Naive thymus-derived CD4-positive, alpha-beta T cell (primary cell): ENCODE data around the gene KRTAP10-11. TPM values are rescaled to one million over a fixed set of nuclear protein-coding genes. Genes with fewer than 3 reads are reported as not detected.
A peak's percentile ranks its signal among the peaks of the same experiment; 100 is the strongest.
"Not testable (repeated sequence)": the region's sequence is repeated elsewhere in the genome, so short reads cannot be mapped to it uniquely, and the experiment has no call there.

Source experiments
- ATAC-seq: fragments of 150-1000 bp; cut with Tn5 transposase; 2 replicates; pipeline ENCODE4 v1.10.0; 2021; ENCODE audit warnings: mild to moderate bottlenecking, moderate library complexity
- CTCF ChIA-PET: fragments of 350-600 bp; sonication (Branson Sonifier 250); formaldehyde crosslinking; loops from one replicate; lab custom pipeline; 2021; ENCODE audit warnings: antibody characterized with exemption; lab: Charles Lee
- POLR2A ChIA-PET: fragments of 350-600 bp; sonication (Branson Sonifier 250); formaldehyde crosslinking; loops from one replicate; lab custom pipeline; 2021; ENCODE audit warnings: antibody characterized with exemption, inconsistent platforms; lab: Charles Lee
- DNase-seq, 9 donors: peaks; one replicate each; pipeline versions ENCODE4 v3.0.0 to v3.0.0-alpha.2; 2020 to 2022; ENCODE audit warnings: mixed read lengths in 1 of 9
- H3K27ac ChIP-seq: one replicate; pipeline ENCODE4 v1.7.0; 2013; ENCODE audit warnings: mild to moderate bottlenecking, low read depth, low read length, moderate library complexity
- H3K27me3 ChIP-seq, 2 donors: one replicate each; pipeline ENCODE4 v1.7.0; 2013; ENCODE audit warnings: low read length in 2 of 2, mild to moderate bottlenecking in 2 of 2, moderate library complexity in 2 of 2; ENCODE audit not compliant: control insufficient read depth in 2 of 2, insufficient read depth in 2 of 2
- H3K36me3 ChIP-seq, 3 experiments: 1 replicate in 2 of 3; 2 replicates in 1 of 3; pipeline ENCODE4 v1.7.0; 2013; ENCODE audit warnings: low read length in 3 of 3, mild to moderate bottlenecking in 3 of 3, moderate library complexity in 1 of 3; ENCODE audit not compliant: insufficient read depth in 3 of 3, control insufficient read depth in 2 of 3
- H3K4me1 ChIP-seq, 2 donors: one replicate each; pipeline ENCODE4 v1.7.0; 2013; ENCODE audit warnings: low read length in 2 of 2, mild to moderate bottlenecking in 2 of 2, moderate library complexity in 1 of 2; ENCODE audit not compliant: control insufficient read depth in 2 of 2, insufficient read depth in 2 of 2
- H3K4me3 ChIP-seq: 2 replicates; pipeline ENCODE4 v1.7.0; 2013; ENCODE audit warnings: mild to moderate bottlenecking, low read length
- H3K9me3 ChIP-seq, 3 experiments: 1 replicate in 2 of 3; 2 replicates in 1 of 3; pipeline ENCODE4 v1.7.0; 2013; ENCODE audit warnings: low read length in 3 of 3; ENCODE audit not compliant: control insufficient read depth in 2 of 3
- H3K27ac Mint-ChIP-seq, 9 donors: one replicate each; pipeline ENCODE4 v1.8.0; 2020 to 2022; ENCODE audit warnings: mixed read lengths in 9 of 9, mild to moderate bottlenecking in 8 of 9, moderate library complexity in 5 of 9, inconsistent platforms in 2 of 9
- H3K27me3 Mint-ChIP-seq, 5 donors: one replicate each; pipeline ENCODE4 v1.8.0; 2021 to 2022; ENCODE audit warnings: mixed read lengths in 5 of 5, mild to moderate bottlenecking in 1 of 5
- H3K36me3 Mint-ChIP-seq, 5 donors: one replicate each; pipeline ENCODE4 v1.8.0; 2020 to 2022; ENCODE audit warnings: mixed read lengths in 5 of 5, mild to moderate bottlenecking in 3 of 5, inconsistent platforms in 1 of 5
- H3K4me1 Mint-ChIP-seq, 7 donors: one replicate each; pipeline ENCODE4 v1.8.0; 2020 to 2022; ENCODE audit warnings: mixed read lengths in 7 of 7, mild to moderate bottlenecking in 3 of 7, inconsistent platforms in 1 of 7
- H3K4me3 Mint-ChIP-seq, 10 donors: one replicate each; pipeline ENCODE4 v1.8.0; 2020 to 2022; ENCODE audit warnings: mild to moderate bottlenecking in 10 of 10, mixed read lengths in 10 of 10, moderate library complexity in 6 of 10, inconsistent platforms in 2 of 10
- H3K9me3 Mint-ChIP-seq, 11 donors: one replicate each; pipeline ENCODE4 v1.8.0; 2020 to 2022; ENCODE audit warnings: mixed read lengths in 11 of 11, mild to moderate bottlenecking in 4 of 11, inconsistent platforms in 1 of 11, moderate library complexity in 1 of 11
- intact Hi-C, 2 donors: fragments of 100-400 bp; cut with micrococcal nuclease; formaldehyde crosslinking; loops; one replicate each; pipeline ENCODE4 v1.15.1; 2023
- polyA plus RNA-seq, 2 donors: library from polyadenylated mRNA; unstranded; fragments of 300-500 nt; fragmentation: Illumina TruSeq; gene quantifications; one replicate each; pipeline ENCODE4 v1.2.3, GENCODE V29; 2021
- total RNA-seq, 6 experiments: library from RNA in 5 of 6; stranded (reverse) in 5 of 6; gene quantifications; 1 replicate in 5 of 6; 2 replicates in 1 of 6; pipeline ENCODE4 v1.2.3 and lab custom pipeline; 2021 to 2026

The KRTAP10-11 gene
- total and polyA plus RNA-seq, 7 experiments from 2014 or later = not detected

GRCh38 chr21:44632067-44632466 lies 14.1 kb upstream of the KRTAP10-11 start:
- H3K27ac Mint-ChIP-seq = peak overlapping the region in 2 of 9 donors; percentile 43 to 71
- POLR2A ChIA-PET = no interaction called here
- Histone ChIP-seq H3K9me3 (peaks cover 0 to 25% (median 9%) of the 10 kb centered on the region in 3 experiments), H3K4me3 (no peak overlapping the region), H3K36me3 (no peaks in the 10 kb centered on the region), H3K27ac (no peak overlapping the region), H3K4me1 (peaks cover 16 to 20% of the 10 kb centered on the region in 2 donors), H3K27me3 (no peaks in the 10 kb centered on the region)
- H3K4me3 Mint-ChIP-seq = peak overlapping the region in 1 of 10 donors; percentile 45
- ATAC-seq = no peak
- DNase-seq = no peak
- H3K27me3 Mint-ChIP-seq = peaks cover 0 to 35% (median 0%) of the 10 kb centered on the region in 5 donors
- H3K36me3 Mint-ChIP-seq = peaks cover 12 to 31% (median 15%) of the 10 kb centered on the region in 5 donors
- peaks cover 13 to 55% (median 34%) of the 10 kb centered on the region in 11 donors for H3K9me3 Mint-ChIP-seq
- intact Hi-C loops = loop anchor here in 1 of 2 donors (5.0 kb wide), 1 partner anchor 40 kb away; no protein-coding TSS in a partner anchor
- CTCF ChIA-PET = interaction anchor here (0.9 kb wide), 1 partner anchor 122 kb away, joined by 3 read pairs; no protein-coding TSS in a partner anchor
- peaks cover 4 to 32% (median 28%) of the 10 kb centered on the region in 7 donors for H3K4me1 Mint-ChIP-seq

- no peaks in the 10 kb centered on the region for H3K27me3 ChIP-seq
- Mint-ChIP-seq H3K9me3 (peaks cover 17 to 46% (median 26%) of the 10 kb centered on the region in 11 donors), H3K4me3 (no peak overlapping the region), H3K27me3 (peaks cover 0 to 31% (median 8%) of the 10 kb centered on the region in 5 donors), H3K27ac (peak overlapping the region in 2 of 9 donors; percentile 57 to 59), H3K4me1 (peaks cover 0 to 7% (median 1%) of the 10 kb centered on the region in 7 donors), H3K36me3 (peaks cover 0 to 17% (median 8%) of the 10 kb centered on the region in 5 donors)
- no peaks in the 10 kb centered on the region for H3K4me1 ChIP-seq
- ChIA-PET CTCF (no interaction called here), POLR2A (no interaction called here)
- DNase-seq (no peak), ATAC-seq (no peak)
- no peaks in the 10 kb centered on the region for H3K36me3 ChIP-seq
- no peak overlapping the region for H3K27ac ChIP-seq
- no peak overlapping the region for H3K4me3 ChIP-seq
- H3K9me3 ChIP-seq = peaks cover 0 to 19% (median 3%) of the 10 kb centered on the region in 3 experiments
- intact Hi-C loops = no loop called here
These were observed 9.8 kb upstream of the KRTAP10-11 start for GRCh38 chr21:44636209-44637017.

- Mint-ChIP-seq H3K27ac (peak within 1 kb of the TSS in 2 of 9 donors; percentile 43 to 59), H3K4me1 (peaks cover 0 to 7% (median 0%) of the 10 kb centered on the region in 7 donors), H3K9me3 (peaks cover 9 to 40% (median 19%) of the 10 kb centered on the region in 11 donors), H3K36me3 (peaks cover 0 to 14% (median 9%) of the 10 kb centered on the region in 5 donors), H3K4me3 (no peak within 1 kb of the TSS), H3K27me3 (peaks cover 0 to 28% (median 8%) of the 10 kb centered on the region in 5 donors)
- ChIA-PET POLR2A (no interaction called here), CTCF (interaction anchor here (1.2 kb wide), 1 partner anchor 9 kb away, joined by 3 read pairs; the partner anchor contains the start of gene KRTAP10-11)
- Histone ChIP-seq H3K36me3 (no peaks in the 10 kb centered on the region), H3K4me1 (no peaks in the 10 kb centered on the region), H3K9me3 (peaks cover 0 to 13% (median 3%) of the 10 kb centered on the region in 3 experiments), H3K4me3 (no peak within 1 kb of the TSS), H3K27ac (no peak within 1 kb of the TSS), H3K27me3 (no peaks in the 10 kb centered on the region)
- ATAC-seq = no peak
- no peak for DNase-seq
- intact Hi-C loops = no loop called here
These were observed 9.0 kb upstream of the KRTAP10-11 start, which contains the start of gene KRTAP10-10 for GRCh38 chr21:44637018-44637850. TSS of gene KRTAP10-10 (plus strand) at chr21:44637356. CDS start at chr21:44637418, 62 bp downstream.

- Mint-ChIP-seq H3K9me3 (peaks cover 10 to 38% (median 15%) of the 10 kb centered on the region in 11 donors), H3K27me3 (peaks cover 0 to 26% (median 8%) of the 10 kb centered on the region in 5 donors), H3K27ac (peak overlapping the region in 1 of 9 donors; percentile 43), H3K36me3 (peaks cover 0 to 14% (median 9%) of the 10 kb centered on the region in 5 donors)
- H3K4me1 ChIP-seq, H3K4me3 Mint-ChIP-seq, H3K27ac ChIP-seq, ATAC-seq, H3K9me3 ChIP-seq, H3K4me3 ChIP-seq, H3K36me3 ChIP-seq, POLR2A ChIA-PET, DNase-seq, H3K4me1 Mint-ChIP-seq, H3K27me3 ChIP-seq: not testable (repeated sequence)
- intact Hi-C loops = loop anchor here in 1 of 2 donors (2.0 kb wide), 1 partner anchor 47 kb away; no protein-coding TSS in a partner anchor
- CTCF ChIA-PET = interaction anchor here (1.2 kb wide), 1 partner anchor 9 kb away, joined by 3 read pairs; the partner anchor contains the start of gene KRTAP10-11
These were observed 8.3 kb upstream of the KRTAP10-11 start for GRCh38 chr21:44637851-44638348.

- ATAC-seq, POLR2A ChIA-PET, H3K4me1 ChIP-seq, H3K27ac ChIP-seq, H3K27me3 ChIP-seq, H3K4me3 Mint-ChIP-seq, H3K27ac Mint-ChIP-seq, H3K4me1 Mint-ChIP-seq, H3K36me3 ChIP-seq, CTCF ChIA-PET, DNase-seq, H3K4me3 ChIP-seq: not testable (repeated sequence)
- H3K9me3 ChIP-seq = peaks cover 0 to 13% (median 3%) of the 10 kb centered on the region in 3 experiments
- H3K27me3 Mint-ChIP-seq = peaks cover 0 to 20% (median 8%) of the 10 kb centered on the region in 5 donors
- intact Hi-C loops = loop anchor here in 1 of 2 donors (2.0 kb wide), 1 partner anchor 48 kb away; no protein-coding TSS in a partner anchor
- peaks cover 0 to 15% (median 9%) of the 10 kb centered on the region in 5 donors for H3K36me3 Mint-ChIP-seq
- H3K9me3 Mint-ChIP-seq = peaks cover 10 to 37% (median 17%) of the 10 kb centered on the region in 11 donors
These were observed 7.5 kb upstream of the KRTAP10-11 start for GRCh38 chr21:44638506-44639330.
